ENCODE data around the gene TMEM255A.

DNA sequence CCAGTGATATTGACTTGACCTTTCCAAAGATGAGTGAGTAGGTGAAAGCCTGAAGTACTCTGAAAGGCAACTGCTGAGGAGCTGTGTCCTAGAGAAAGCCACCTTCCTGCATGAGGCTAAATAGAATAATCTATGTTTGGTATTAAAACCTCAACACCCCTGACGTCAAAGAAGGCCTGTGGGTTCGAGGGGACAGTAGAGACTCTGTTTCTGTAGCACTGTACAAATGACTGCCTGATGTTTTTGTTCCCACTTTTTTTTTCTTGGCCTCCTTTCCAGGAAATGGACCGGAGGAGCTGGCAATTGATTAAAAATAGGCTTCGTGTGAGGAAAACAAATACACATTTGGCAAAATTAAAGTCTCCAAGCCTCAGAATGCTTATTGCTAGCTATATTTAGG is 29.5 kb downstream of the TMEM255A start:
- TF ChIP-seq, protein P1, sequence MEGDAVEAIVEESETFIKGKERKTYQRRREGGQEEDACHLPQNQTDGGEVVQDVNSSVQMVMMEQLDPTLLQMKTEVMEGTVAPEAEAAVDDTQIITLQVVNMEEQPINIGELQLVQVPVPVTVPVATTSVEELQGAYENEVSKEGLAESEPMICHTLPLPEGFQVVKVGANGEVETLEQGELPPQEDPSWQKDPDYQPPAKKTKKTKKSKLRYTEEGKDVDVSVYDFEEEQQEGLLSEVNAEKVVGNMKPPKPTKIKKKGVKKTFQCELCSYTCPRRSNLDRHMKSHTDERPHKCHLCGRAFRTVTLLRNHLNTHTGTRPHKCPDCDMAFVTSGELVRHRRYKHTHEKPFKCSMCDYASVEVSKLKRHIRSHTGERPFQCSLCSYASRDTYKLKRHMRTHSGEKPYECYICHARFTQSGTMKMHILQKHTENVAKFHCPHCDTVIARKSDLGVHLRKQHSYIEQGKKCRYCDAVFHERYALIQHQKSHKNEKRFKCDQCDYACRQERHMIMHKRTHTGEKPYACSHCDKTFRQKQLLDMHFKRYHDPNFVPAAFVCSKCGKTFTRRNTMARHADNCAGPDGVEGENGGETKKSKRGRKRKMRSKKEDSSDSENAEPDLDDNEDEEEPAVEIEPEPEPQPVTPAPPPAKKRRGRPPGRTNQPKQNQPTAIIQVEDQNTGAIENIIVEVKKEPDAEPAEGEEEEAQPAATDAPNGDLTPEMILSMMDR (IDR thresholded peaks at IDR 0.05), result no peak
- no peak for TF ChIP-seq EZH2 (IDR thresholded peaks at IDR 0.05; ENCODE audit: borderline replicate concordance, insufficient read depth, low read depth, low read length, poor library complexity, severe bottlenecking)
